GM19468 (cell line): ENCODE results near the gene MYH7B.

Source experiments
- ATAC-seq: cut with Tn5 transposase; IDR thresholded peaks from one replicate; pipeline ENCODE4 v1.9.1; 2021; ENCODE audit warnings: mild to moderate bottlenecking, moderate library complexity, moderate number of reproducible peaks; ENCODE audit not compliant: unreplicated experiment; ENCODE audit errors: extremely low read depth

The MYH7B gene

GRCh38 chr20:34989118-34989517 is 33.5 kb downstream of the MYH7B start:
- no peak for ATAC-seq

GRCh38 chr20:34989670-34990069 is 34.0 kb downstream of the MYH7B start:
- ATAC-seq, result no peak

- ATAC-seq, result no peak
Observed at GRCh38 chr20:34990231-34990630, 34.6 kb downstream of the MYH7B start.

- no peak for ATAC-seq
Observed at GRCh38 chr20:34990661-34991214, 35.1 kb downstream of the MYH7B start.

GRCh38 chr20:34992751-34993417 is 37.2 kb downstream of the MYH7B start:
- no peak for ATAC-seq

- no peak for ATAC-seq
Observed at GRCh38 chr20:34993941-34994508, 38.4 kb downstream of the MYH7B start.

- ATAC-seq, result no peak
Observed at GRCh38 chr20:34994509-34995131, 39.0 kb downstream of the MYH7B start.

GRCh38 chr20:34995192-34995591 is 39.5 kb downstream of the MYH7B start:
- no peak for ATAC-seq

GRCh38 chr20:34995696-34996095 is 40.0 kb downstream of the MYH7B start:
- ATAC-seq, result no peak

GRCh38 chr20:34996243-34997028 is 40.8 kb downstream of the MYH7B start:
- ATAC-seq, result no peak

GRCh38 chr20:34997131-34997561 is 41.5 kb downstream of the MYH7B start:
- ATAC-seq, result no peak

- ATAC-seq, result no peak
Observed at GRCh38 chr20:34997774-34998173, 42.1 kb downstream of the MYH7B start.

- no peak for ATAC-seq
Observed at GRCh38 chr20:34998331-34998950, 42.8 kb downstream of the MYH7B start.

GRCh38 chr20:34999021-34999451 is 43.4 kb downstream of the MYH7B start:
- no peak for ATAC-seq

GRCh38 chr20:34999782-35000181 is 44.1 kb downstream of the MYH7B start:
- ATAC-seq, result no peak

- no peak for ATAC-seq
Observed at GRCh38 chr20:35000311-35000921, 44.7 kb downstream of the MYH7B start.

GRCh38 chr20:35000922-35001595 is 45.4 kb downstream of the MYH7B start:
- ATAC-seq, result no peak

- ATAC-seq, result no peak
Observed at GRCh38 chr20:35001596-35002362, 46.1 kb downstream of the MYH7B start.
